AG09319 (cell line): Measurements from ENCODE around the gene PPP1R15B.

Source experiments
- DNase-seq: peaks from one replicate; pipeline ENCODE4 v3.0.0-alpha.2; 2010; ENCODE audit warnings: low read depth; ENCODE audit errors: extremely low read depth
- CTCF ChIP-seq: IDR thresholded peaks from 2 replicates; pipeline ENCODE4 v1.5.1; 2011; ENCODE audit warnings: low read depth, mild to moderate bottlenecking, inconsistent platforms, low read length, moderate library complexity

The PPP1R15B gene

GRCh38 chr1:204417074-204417997 is 5.7 kb upstream of the PPP1R15B start:
- peak; percentile 90 for DNase-seq
- no peak for TF ChIP-seq CTCF

GRCh38 chr1:204416589-204417073 is 5.0 kb upstream of the PPP1R15B start:
- TF ChIP-seq CTCF, result no peak
- no peak for DNase-seq

GRCh38 chr1:204415351-204415750 is 3.7 kb upstream of the PPP1R15B start:
- no peak for DNase-seq
- no peak for TF ChIP-seq CTCF

GRCh38 chr1:204414016-204414415 is 2.4 kb upstream of the PPP1R15B start:
- no peak for DNase-seq
- TF ChIP-seq CTCF, result no peak

GRCh38 chr1:204413170-204413535 is 1.5 kb upstream of the PPP1R15B start:
- TF ChIP-seq CTCF, result no peak
- no peak for DNase-seq

GRCh38 chr1:204410688-204411450 is 748 bp downstream of the PPP1R15B start:
- no peak for TF ChIP-seq CTCF
- no peak for DNase-seq
